Glutamatergic neuron (in vitro differentiated cells): Measurements from ENCODE around the gene DCLK2. TPM values are rescaled to one million over a fixed set of nuclear protein-coding genes. Genes with fewer than 3 reads are reported as not detected.

ENCODE experiments used
- DNase-seq: peaks from one replicate; pipeline ENCODE4 v3.0.0; 2022
- H3K27ac Mint-ChIP-seq: one replicate; pipeline ENCODE4 v1.8.0; 2020; ENCODE audit warnings: mild to moderate bottlenecking, mixed read lengths, inconsistent platforms; ENCODE audit not compliant: unreplicated experiment
- H3K27me3 Mint-ChIP-seq: one replicate; pipeline ENCODE4 v1.8.0; 2020; ENCODE audit warnings: mild to moderate bottlenecking, moderate library complexity, mixed read lengths, inconsistent platforms; ENCODE audit not compliant: unreplicated experiment
- H3K36me3 Mint-ChIP-seq: one replicate; pipeline ENCODE4 v1.8.0; 2020; ENCODE audit warnings: mild to moderate bottlenecking, mixed read lengths, inconsistent platforms; ENCODE audit not compliant: unreplicated experiment
- H3K4me1 Mint-ChIP-seq: one replicate; pipeline ENCODE4 v1.8.0; 2020; ENCODE audit warnings: mild to moderate bottlenecking, low read depth, mixed read lengths, inconsistent platforms; ENCODE audit not compliant: unreplicated experiment
- H3K4me3 Mint-ChIP-seq: one replicate; pipeline ENCODE4 v1.8.0; 2020; ENCODE audit warnings: mild to moderate bottlenecking, mixed read lengths, inconsistent platforms; ENCODE audit not compliant: unreplicated experiment
- H3K9me3 Mint-ChIP-seq: one replicate; pipeline ENCODE4 v1.8.0; 2020; ENCODE audit warnings: mild to moderate bottlenecking, moderate library complexity, mixed read lengths, inconsistent platforms; ENCODE audit not compliant: unreplicated experiment
- total RNA-seq: library from RNA; stranded (reverse); fragmentation: NEBNext Ultra II Directional; extraction: Animal tissue kit (Norgen Biotek cat#: 25700); gene quantifications from one replicate; pipeline ENCODE4 v1.2.1, GENCODE V29; 2021; ENCODE audit not compliant: unreplicated experiment
- TF ChIP-seq, protein P1 (sequence below): fragments of 200-600 bp; sonication (generic); IDR thresholded peaks from one replicate; pipeline ENCODE4 v1.5.0; 2021; ENCODE audit not compliant: partially characterized antibody, unreplicated experiment

DCLK2 gene
- total RNA-seq, 1 donor from 2014 or later = 36.8 TPM

DNA sequence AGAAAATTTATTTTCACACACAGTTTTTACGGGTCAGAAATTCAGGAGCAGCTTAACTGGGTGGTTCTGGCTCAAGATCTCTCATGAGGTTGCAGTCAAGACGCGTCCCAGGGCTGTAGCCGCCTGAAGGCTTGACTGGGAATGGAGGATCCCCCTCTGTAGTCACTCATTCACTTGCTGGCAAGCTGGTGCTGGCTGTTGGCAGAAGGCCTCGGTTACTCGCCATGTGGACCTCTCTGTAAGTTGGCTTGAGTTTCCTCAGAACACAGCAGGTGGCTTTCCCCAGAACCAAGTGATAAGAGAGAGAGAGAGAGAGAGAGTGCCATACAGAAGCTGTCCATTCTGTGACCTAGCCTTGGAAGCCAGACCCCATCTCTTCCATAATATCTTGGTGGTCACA is 132.8 kb downstream of the DCLK2 start:
- Mint-ChIP-seq H3K36me3 (no peaks in the 10 kb centered on the region), H3K27me3 (no peaks in the 10 kb centered on the region), H3K4me1 (peaks cover 32% of the 10 kb centered on the region), H3K4me3 (no peak overlapping the region), H3K9me3 (peaks cover 2% of the 10 kb centered on the region), H3K27ac (no peak overlapping the region)
- TF ChIP-seq, protein P1, sequence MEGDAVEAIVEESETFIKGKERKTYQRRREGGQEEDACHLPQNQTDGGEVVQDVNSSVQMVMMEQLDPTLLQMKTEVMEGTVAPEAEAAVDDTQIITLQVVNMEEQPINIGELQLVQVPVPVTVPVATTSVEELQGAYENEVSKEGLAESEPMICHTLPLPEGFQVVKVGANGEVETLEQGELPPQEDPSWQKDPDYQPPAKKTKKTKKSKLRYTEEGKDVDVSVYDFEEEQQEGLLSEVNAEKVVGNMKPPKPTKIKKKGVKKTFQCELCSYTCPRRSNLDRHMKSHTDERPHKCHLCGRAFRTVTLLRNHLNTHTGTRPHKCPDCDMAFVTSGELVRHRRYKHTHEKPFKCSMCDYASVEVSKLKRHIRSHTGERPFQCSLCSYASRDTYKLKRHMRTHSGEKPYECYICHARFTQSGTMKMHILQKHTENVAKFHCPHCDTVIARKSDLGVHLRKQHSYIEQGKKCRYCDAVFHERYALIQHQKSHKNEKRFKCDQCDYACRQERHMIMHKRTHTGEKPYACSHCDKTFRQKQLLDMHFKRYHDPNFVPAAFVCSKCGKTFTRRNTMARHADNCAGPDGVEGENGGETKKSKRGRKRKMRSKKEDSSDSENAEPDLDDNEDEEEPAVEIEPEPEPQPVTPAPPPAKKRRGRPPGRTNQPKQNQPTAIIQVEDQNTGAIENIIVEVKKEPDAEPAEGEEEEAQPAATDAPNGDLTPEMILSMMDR = no peak
- no peak for DNase-seq

DNA sequence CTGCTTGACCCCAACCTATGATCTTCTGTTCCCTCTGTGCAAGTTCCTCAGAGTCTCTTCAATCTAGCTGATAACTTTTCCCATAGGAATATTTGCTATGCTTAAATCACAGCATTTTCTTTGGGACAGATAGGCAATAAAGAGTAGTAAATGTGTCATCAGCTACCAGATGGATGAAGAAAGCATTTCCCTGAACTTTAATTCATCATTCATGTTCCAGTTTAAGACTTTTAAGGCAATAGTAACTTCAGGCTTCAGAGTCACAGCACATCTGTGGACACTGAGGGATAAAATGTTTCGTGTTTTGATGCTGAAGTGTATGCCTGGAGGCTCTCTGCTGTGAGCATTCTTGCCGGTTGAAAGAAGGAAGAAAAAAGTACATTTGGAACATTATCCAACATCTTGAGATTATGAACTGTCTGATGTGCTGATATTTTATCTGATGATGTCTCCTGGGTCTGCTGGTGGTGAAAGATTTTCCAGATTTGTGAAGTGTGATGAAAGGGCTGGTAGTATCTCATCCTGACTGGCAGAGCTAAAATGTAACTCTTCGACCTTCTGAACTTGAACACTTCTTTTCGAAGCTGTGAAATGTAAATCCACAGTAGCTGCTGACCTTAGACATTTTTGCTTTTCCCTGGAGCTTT is 133.7 kb downstream of the DCLK2 start:
- H3K4me3 Mint-ChIP-seq = no peak overlapping the region
- no peaks in the 10 kb centered on the region for H3K27me3 Mint-ChIP-seq
- H3K4me1 Mint-ChIP-seq = peaks cover 24% of the 10 kb centered on the region
- TF ChIP-seq, protein P1 = no peak
- DNase-seq = no peak
- no peaks in the 10 kb centered on the region for H3K36me3 Mint-ChIP-seq
- no peak overlapping the region for H3K27ac Mint-ChIP-seq
- no peaks in the 10 kb centered on the region for H3K9me3 Mint-ChIP-seq

DNA sequence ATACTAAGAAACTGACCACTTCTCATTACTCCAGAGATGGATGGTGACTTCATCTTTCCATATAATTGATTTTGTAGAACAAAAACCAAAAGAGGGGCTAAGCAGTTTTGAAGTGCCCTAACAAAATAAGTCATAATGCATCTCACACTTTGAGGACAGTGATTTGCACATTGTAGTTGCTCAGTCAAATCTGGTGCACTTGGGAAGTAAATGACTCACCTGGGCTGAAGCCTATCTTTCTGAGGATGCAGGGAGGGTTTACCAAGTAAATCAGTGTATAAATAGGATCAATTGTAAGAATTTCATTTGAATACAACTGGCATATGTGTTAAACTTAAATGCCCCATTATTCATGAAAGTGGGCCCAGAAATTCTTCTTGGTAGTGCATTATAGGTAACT is 134.2 kb downstream of the DCLK2 start:
- no peak overlapping the region for H3K4me3 Mint-ChIP-seq
- DNase-seq = no peak
- no peaks in the 10 kb centered on the region for H3K9me3 Mint-ChIP-seq
- no peak overlapping the region for H3K27ac Mint-ChIP-seq
- H3K36me3 Mint-ChIP-seq = no peaks in the 10 kb centered on the region
- H3K4me1 Mint-ChIP-seq = peaks cover 21% of the 10 kb centered on the region
- TF ChIP-seq, protein P1 = no peak
- no peaks in the 10 kb centered on the region for H3K27me3 Mint-ChIP-seq

DNA sequence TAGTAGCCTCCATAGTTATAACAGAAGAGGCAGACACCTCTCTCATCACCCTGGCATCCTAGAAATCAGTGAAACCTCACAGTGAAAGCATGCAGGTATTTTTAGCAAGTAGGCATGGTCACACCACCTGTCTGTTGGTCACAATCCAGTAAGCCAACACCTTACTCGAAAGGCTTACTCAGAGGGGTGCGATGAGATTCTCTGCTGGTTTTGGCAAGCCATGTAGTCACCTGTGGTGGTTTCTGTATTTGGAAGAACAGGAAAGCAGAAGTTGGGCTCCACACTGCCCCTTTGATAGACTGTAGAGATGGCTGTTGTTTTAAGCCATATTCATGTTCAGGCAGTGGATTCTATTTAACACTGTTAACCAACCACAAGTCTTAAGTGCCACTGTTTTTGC is 134.7 kb downstream of the DCLK2 start:
- Mint-ChIP-seq H3K4me1 (peaks cover 17% of the 10 kb centered on the region), H3K27me3 (no peaks in the 10 kb centered on the region), H3K27ac (no peak overlapping the region), H3K9me3 (no peaks in the 10 kb centered on the region), H3K36me3 (no peaks in the 10 kb centered on the region), H3K4me3 (no peak overlapping the region)
- no peak for DNase-seq
- TF ChIP-seq, protein P1 = no peak

- no peaks in the 10 kb centered on the region for H3K9me3 Mint-ChIP-seq
- no peaks in the 10 kb centered on the region for H3K27me3 Mint-ChIP-seq
- no peak overlapping the region for H3K4me3 Mint-ChIP-seq
- no peak overlapping the region for H3K27ac Mint-ChIP-seq
- TF ChIP-seq, protein P1 = no peak
- no peaks in the 10 kb centered on the region for H3K36me3 Mint-ChIP-seq
- peaks cover 12% of the 10 kb centered on the region for H3K4me1 Mint-ChIP-seq
- no peak for DNase-seq
These were observed 137.4 kb downstream of the DCLK2 start for GRCh38 chr4:150215601-150216000.
